PC-9 (cell line): ENCODE data around the gene CACNB4. TPM values are rescaled to one million over a fixed set of nuclear protein-coding genes. Genes with fewer than 3 reads are reported as not detected.
"Not testable (repeated sequence)": the region's sequence is repeated elsewhere in the genome, so short reads cannot be mapped to it uniquely, and the experiment has no call there.

Source experiments
- BruUV-seq: library from RNA; stranded (reverse); fragments of 400-500 nt; replicated peaks from 2 replicates; lab custom pipeline; 2021; lab: Mats Ljungman, UMichigan
- CTCF ChIA-PET: fragments of 300-600 bp; sonication (Branson Sonifier 250); formaldehyde crosslinking; loops from one replicate; lab custom pipeline; 2022; ENCODE audit warnings: antibody characterized with exemption; lab: Charles Lee
- POLR2A ChIA-PET: fragments of 300-600 bp; sonication (Branson Sonifier 250); formaldehyde crosslinking; loops from one replicate; lab custom pipeline; 2022; ENCODE audit warnings: antibody characterized with exemption; ENCODE audit not compliant: unreplicated experiment; lab: Charles Lee
- DNase-seq, 2 experiments: peaks; one replicate each; pipeline versions ENCODE4 v3.0.0 to v3.0.0-alpha.2; 2015 to 2022; ENCODE audit warnings: mixed read lengths in 1 of 2
- H2AFZ ChIP-seq: fragments of 200-600 bp; sonication (generic); 2 replicates; pipeline ENCODE4 v1.8.1; 2017; ENCODE audit warnings: antibody characterized with exemption
- H3F3A ChIP-seq: fragments of 200-600 bp; sonication (generic); 2 replicates; pipeline ENCODE4 v1.8.1; 2017; ENCODE audit warnings: antibody characterized with exemption, mild to moderate bottlenecking, low read depth; ENCODE audit not compliant: insufficient read depth
- H3K27ac ChIP-seq: fragments of 200-600 bp; sonication (generic); 2 replicates; pipeline ENCODE4 v1.6.1; 2016; ENCODE audit warnings: mixed run types
- H3K27me3 ChIP-seq: fragments of 200-600 bp; sonication (generic); 2 replicates; pipeline ENCODE4 v1.6.1; 2016; ENCODE audit warnings: low read depth, mixed run types; ENCODE audit not compliant: insufficient read depth
- H3K36me3 ChIP-seq: fragments of 200-600 bp; sonication (generic); 2 replicates; pipeline ENCODE4 v1.6.1; 2016; ENCODE audit warnings: low read depth, mixed run types
- H3K4me1 ChIP-seq: fragments of 200-600 bp; sonication (generic); replicated peaks from 2 replicates; pipeline ENCODE4 v1.6.1; 2016; ENCODE audit warnings: mixed run types; ENCODE audit not compliant: insufficient read depth
- H3K4me2 ChIP-seq: fragments of 200-600 bp; sonication (generic); 2 replicates; pipeline ENCODE4 v1.6.1; 2017; ENCODE audit warnings: mixed run types
- H3K4me3 ChIP-seq: fragments of 200-600 bp; sonication (generic); 2 replicates; pipeline ENCODE4 v1.6.1; 2016; ENCODE audit warnings: mixed run types
- H3K79me2 ChIP-seq: fragments of 200-600 bp; sonication (generic); 2 replicates; pipeline ENCODE4 v1.6.1; 2017; ENCODE audit warnings: low read depth, mixed run types
- H3K9me2 ChIP-seq: fragments of 200-600 bp; sonication (generic); 2 replicates; pipeline ENCODE4 v1.8.1; 2017; ENCODE audit warnings: mild to moderate bottlenecking; ENCODE audit not compliant: insufficient read depth
- H3K9me3 ChIP-seq: fragments of 200-600 bp; sonication (generic); 2 replicates; pipeline ENCODE4 v1.8.1; 2016; ENCODE audit warnings: low read depth; ENCODE audit not compliant: insufficient read depth
- H4K20me1 ChIP-seq: fragments of 200-600 bp; sonication (generic); 2 replicates; pipeline ENCODE4 v1.8.1; 2017; ENCODE audit not compliant: insufficient read depth
- CTCF ChIP-seq: fragments of 200-600 bp; sonication (generic); conservative IDR thresholded peaks from 2 replicates; pipeline ENCODE4 v1.6.1; 2017; ENCODE audit warnings: mixed run types, antibody characterized with exemption, mild to moderate bottlenecking, moderate library complexity
- EZH2 ChIP-seq: fragments of 200-600 bp; sonication (generic); IDR thresholded peaks from 2 replicates; pipeline ENCODE4 v1.8.0; 2017; ENCODE audit warnings: antibody characterized with exemption, low read depth
- intact Hi-C: fragments of 100-400 bp; cut with micrococcal nuclease; formaldehyde crosslinking; loops from one replicate; pipeline ENCODE4 v1.10.0; 2022; ENCODE audit not compliant: unreplicated experiment
- total RNA-seq: library from RNA; stranded (reverse); gene quantifications from 2 replicates; pipeline ENCODE4 v1.2.3, GENCODE V29; 2021

The CACNB4 gene
- total RNA-seq, 1 experiment from 2014 or later = 0.98 TPM

DNA sequence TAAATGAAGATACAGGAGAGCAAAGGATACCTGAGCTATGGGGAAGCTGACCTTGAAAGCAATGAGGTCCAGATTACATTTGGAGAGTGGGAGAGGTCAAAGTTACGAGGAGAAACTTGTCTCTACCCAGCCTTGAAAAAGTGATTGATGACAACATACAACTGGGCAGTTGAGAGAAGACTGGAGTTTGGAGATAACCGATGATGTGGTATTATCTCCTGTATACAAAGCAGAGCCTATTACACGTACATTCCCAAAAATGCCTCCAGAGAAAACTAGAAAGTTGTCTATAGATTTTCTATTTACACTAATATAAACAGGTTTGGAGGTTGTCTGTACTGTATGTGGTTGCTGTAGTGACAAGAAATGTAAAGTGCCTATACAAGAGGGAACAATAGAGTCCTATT is 299.0 kb downstream of the CACNB4 start:
- no peak for DNase-seq
- Histone ChIP-seq H3K4me2 (no peak overlapping the region), H2AFZ (no peak overlapping the region), H3K36me3 (no peaks in the 10 kb centered on the region), H3K9me3 (no peaks in the 10 kb centered on the region), H3K4me3 (no peak overlapping the region), H4K20me1 (no peaks in the 10 kb centered on the region), H3K27me3 (no peaks in the 10 kb centered on the region), H3K9me2 (no peaks in the 10 kb centered on the region), H3F3A (no peaks in the 10 kb centered on the region), H3K27ac (no peak overlapping the region), H3K4me1 (no peaks in the 10 kb centered on the region), H3K79me2 (no peaks in the 10 kb centered on the region)
- TF ChIP-seq CTCF (no peak), EZH2 (no peak)
- CTCF ChIA-PET = no interaction called here
- no TSS peak for BruUV-seq
- POLR2A ChIA-PET = no interaction called here
- intact Hi-C loops = no loop called here

GRCh38 chr2:151796774-151797173 is 302.1 kb downstream of the CACNB4 start:
- no peak overlapping the region for H3K27ac ChIP-seq
- no TSS peak for BruUV-seq
- TF ChIP-seq EZH2 = no peak
- no peak for TF ChIP-seq CTCF
- no peak for DNase-seq
- H4K20me1 ChIP-seq = no peaks in the 10 kb centered on the region
- intact Hi-C loops = no loop called here
- H3K36me3 ChIP-seq = no peaks in the 10 kb centered on the region
- H2AFZ ChIP-seq = no peak overlapping the region
- H3K4me1 ChIP-seq = no peaks in the 10 kb centered on the region
- no peaks in the 10 kb centered on the region for H3K27me3 ChIP-seq
- H3K4me2 ChIP-seq = no peak overlapping the region
- POLR2A ChIA-PET = no interaction called here
- no peaks in the 10 kb centered on the region for H3K9me3 ChIP-seq
- no peaks in the 10 kb centered on the region for H3K79me2 ChIP-seq
- H3F3A ChIP-seq = no peaks in the 10 kb centered on the region
- CTCF ChIA-PET = no interaction called here
- no peaks in the 10 kb centered on the region for H3K9me2 ChIP-seq
- H3K4me3 ChIP-seq = no peak overlapping the region

DNA sequence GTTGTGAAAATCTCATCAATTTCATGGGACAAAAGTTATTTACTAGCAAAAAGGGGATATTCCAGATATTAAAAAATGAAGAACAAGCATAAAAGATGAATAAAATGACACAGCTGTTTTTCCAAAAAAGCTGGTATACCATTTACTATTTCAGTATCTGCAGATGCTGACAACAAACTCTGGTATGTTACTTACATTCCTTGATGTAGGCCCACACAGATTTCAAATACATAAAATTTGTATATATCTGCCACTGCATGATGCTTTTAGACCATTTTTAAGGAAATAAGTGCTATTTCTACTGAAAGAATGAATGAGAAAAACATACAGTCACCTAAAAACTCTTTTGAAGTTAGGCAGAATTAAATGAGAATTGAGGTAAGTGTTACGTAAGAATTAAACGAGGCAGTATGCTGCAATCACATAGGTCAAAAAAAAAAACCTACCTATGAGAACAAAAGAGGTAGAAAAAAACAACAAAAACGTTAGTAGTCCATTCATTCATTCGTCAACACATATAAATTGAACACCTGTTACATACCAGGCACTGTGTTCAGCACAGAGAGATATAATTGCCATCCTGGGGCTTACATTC is 303.1 kb downstream of the CACNB4 start:
- no peaks in the 10 kb centered on the region for H3K9me2 ChIP-seq
- no peaks in the 10 kb centered on the region for H3F3A ChIP-seq
- DNase-seq = no peak
- H3K4me2 ChIP-seq = no peak overlapping the region
- BruUV-seq = no TSS peak
- H4K20me1 ChIP-seq = no peaks in the 10 kb centered on the region
- no peaks in the 10 kb centered on the region for H3K79me2 ChIP-seq
- ChIA-PET POLR2A (no interaction called here), CTCF (no interaction called here)
- no peak for TF ChIP-seq CTCF
- no peak for TF ChIP-seq EZH2
- no peak overlapping the region for H2AFZ ChIP-seq
- H3K36me3 ChIP-seq = no peaks in the 10 kb centered on the region
- no peaks in the 10 kb centered on the region for H3K4me1 ChIP-seq
- H3K9me3 ChIP-seq = no peaks in the 10 kb centered on the region
- no peaks in the 10 kb centered on the region for H3K27me3 ChIP-seq
- no peak overlapping the region for H3K27ac ChIP-seq
- no peak overlapping the region for H3K4me3 ChIP-seq
- intact Hi-C loops = no loop called here

DNA sequence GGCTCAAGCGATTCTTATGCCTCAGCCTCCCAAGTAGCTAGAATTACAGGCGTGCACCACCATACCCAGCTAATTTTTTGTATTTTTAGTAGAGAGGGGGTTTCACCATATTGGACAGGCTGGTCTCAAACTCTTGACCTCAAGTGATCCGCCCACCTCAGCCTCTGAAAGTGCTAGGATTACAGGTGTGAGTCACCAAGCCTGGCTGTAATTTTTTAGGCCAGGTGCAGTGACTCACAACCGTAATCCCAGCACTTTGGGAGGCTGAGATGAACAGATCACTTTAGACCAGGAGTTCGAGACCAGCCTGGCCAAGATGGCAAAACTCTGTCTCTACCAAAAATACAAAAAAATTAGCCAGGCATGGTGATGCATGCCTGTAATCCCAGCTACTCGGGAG is 304.4 kb downstream of the CACNB4 start:
- CTCF ChIA-PET, H3K36me3 ChIP-seq: not testable (repeated sequence)

More for the DNA sequence above, 304.4 kb downstream of the CACNB4 start:
- H3K79me2 ChIP-seq, H2AFZ ChIP-seq, H4K20me1 ChIP-seq, POLR2A ChIA-PET, H3K9me2 ChIP-seq, H3K4me2 ChIP-seq, intact Hi-C loops, H3K4me1 ChIP-seq, H3K4me3 ChIP-seq, H3K9me3 ChIP-seq, H3K27ac ChIP-seq, BruUV-seq, H3K27me3 ChIP-seq, DNase-seq, H3F3A ChIP-seq: not testable (repeated sequence)
